ENCODE results near the gene DHDH. TPM values are rescaled to one million over a fixed set of nuclear protein-coding genes. Genes with fewer than 3 reads are reported as not detected.

Gene DHDH
- total and polyA plus RNA-seq, 2 of the 13 experiments (the other 11 are each of a cell fraction or from before 2014, with no cell fraction given): 0.13 to 0.91 TPM

- TF ChIP-seq ZNF501 (CRISPR knock-in tag; IDR thresholded peaks at IDR 0.05) (peak; percentile 74; the same call in 1 of the 2 replicates), MIER3 (CRISPR knock-in tag; IDR thresholded peaks at IDR 0.05; ENCODE audit: borderline replicate concordance) (peak; percentile 64; the same call in 1 of the 2 replicates), HNF4A (CRISPR knock-in tag; IDR thresholded peaks at IDR 0.05) (peak; percentile 12), ZNF616 (CRISPR knock-in tag; IDR thresholded peaks at IDR 0.05; ENCODE audit: low read depth) (no peak), FOXO4 (CRISPR knock-in tag; conservative IDR thresholded peaks at IDR 0.05) (no peak), ZNF609 (CRISPR knock-in tag; IDR thresholded peaks at IDR 0.05; ENCODE audit: borderline replicate concordance) (no peak), HNF1B (CRISPR knock-in tag; IDR thresholded peaks at IDR 0.05) (peak; percentile 77; the same call in 1 of the 2 replicates), ZNF788 (CRISPR knock-in tag; IDR thresholded peaks at IDR 0.05; ENCODE audit: borderline replicate concordance) (peak; percentile 33; the same call in 1 of the 2 replicates), BRF2 (CRISPR knock-in tag; IDR thresholded peaks at IDR 0.05) (0 out of 2 replicates have a peak, but pooled peaks have one; percentile 39), ZUFSP (CRISPR knock-in tag; IDR thresholded peaks at IDR 0.05; ENCODE audit: borderline replicate concordance) (no peak)
Measured at GRCh38 chr19:48899781-48900476, 33.6 kb upstream of the DHDH start, which contains the start of gene NUCB1 (continued).
